Measurements from ENCODE around the gene SLA2.

Gene SLA2

GRCh38 chr20:36607586-36608387 is 38.2 kb downstream of the SLA2 start:
- no peak for DNase-seq

- DNase-seq = no peak
Measured at GRCh38 chr20:36606158-36607066, 39.6 kb downstream of the SLA2 start.

GRCh38 chr20:36605399-36606157 is 40.4 kb downstream of the SLA2 start, which contains the start of gene RAB5IF:
RAB5IF (plus strand) TSS chr20:36605779; CDS start chr20:36605952, 173 bp downstream.
- DNase-seq = peak; percentile 87 to 99 (median 98)

DNA sequence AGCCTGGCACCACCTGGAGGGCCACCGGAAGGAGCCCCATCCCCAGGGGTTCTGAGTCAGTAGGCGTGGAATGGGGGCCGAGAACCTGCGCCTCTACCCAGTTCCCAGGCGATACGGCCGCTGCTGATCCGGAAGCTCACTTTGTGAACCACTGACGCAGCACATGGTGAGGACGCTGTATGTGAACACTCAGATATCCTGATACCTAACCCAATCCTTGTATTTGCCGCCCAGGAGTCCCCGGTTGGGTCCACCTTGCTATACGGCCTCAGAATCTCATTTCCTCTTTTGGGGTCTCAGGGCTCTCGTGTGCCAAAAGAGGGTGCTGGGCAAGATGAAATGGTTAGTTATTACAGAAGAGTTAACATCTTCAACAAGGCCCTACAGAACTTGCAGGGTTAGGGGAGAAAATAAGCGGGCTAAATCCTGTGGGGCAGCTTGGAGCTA is 41.0 kb downstream of the SLA2 start:
- peak in 1 of 14 donors; percentile 60 for DNase-seq

DNA sequence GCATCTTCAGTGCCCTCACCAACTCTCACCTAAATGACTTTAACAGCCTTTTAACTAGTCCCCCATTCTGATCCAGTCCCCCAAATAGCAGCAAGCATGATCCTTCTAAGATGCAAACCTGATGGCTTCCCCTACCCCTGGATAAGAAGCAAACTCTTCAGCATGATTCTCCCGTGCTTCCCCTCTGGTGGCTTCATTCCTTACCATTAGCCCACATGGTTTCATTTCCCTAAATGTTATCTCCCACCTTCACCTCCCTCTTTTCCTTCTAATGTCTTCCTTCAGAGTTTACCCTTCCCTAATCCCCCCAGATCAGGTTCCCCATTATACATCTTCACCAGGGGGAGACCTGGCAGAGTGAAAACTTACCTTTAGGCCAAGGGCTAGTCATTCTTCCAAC is 44.5 kb downstream of the SLA2 start:
- peak in 1 of 14 donors; percentile 2 for DNase-seq

DNA sequence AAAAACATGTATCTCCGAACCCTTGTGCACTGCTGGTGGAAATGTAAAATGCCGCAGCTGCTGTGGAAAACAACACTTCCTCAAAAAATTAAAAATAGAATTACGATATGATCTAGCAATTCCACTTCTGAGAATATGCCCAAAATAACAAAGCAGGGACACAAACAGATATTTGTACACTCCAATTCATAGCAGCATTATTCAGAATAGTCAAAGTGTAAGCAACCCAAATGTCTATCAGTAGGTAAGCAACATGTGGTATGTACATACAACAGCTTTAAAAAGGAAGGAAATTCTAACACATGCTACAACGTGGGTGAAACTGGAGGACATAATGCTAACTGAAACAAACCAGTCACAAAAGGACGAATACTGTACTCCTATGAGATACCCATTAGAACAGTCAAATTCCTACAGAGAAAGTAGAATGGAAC is 46.1 kb downstream of the SLA2 start:
- no peak for DNase-seq

DNA sequence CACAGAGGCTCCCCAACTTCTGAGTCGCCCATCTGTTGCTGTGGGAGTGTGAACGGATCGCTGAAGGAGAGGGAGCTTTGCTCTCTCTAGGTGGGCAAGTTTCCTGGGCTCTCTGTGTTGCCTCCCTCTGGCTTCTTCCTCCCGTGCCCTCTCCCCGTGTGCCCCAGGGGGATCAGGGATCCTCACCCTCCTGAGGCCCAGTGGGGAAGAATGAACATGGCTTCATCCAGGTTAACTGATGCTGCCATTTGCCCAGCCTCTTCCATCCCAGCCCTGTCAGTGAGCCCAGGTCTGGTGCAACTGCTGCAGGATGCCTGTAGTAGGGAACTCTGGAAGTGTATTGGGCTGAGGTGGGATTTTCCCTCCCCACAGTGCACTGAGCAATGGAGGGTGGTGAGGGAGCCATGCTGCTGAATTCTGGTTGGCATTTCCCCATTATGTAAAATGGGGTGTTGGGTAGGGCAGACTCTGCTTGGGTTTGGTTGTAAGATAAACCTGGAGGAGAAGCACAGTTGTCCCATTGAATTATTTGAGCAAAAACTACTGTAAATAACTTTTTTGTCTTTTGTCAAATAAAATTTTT is 52.6 kb downstream of the SLA2 start:
- DNase-seq = no peak

- DNase-seq = peak in 2 of 14 donors; percentile 5 to 8
Measured at GRCh38 chr20:36591854-36592641, 53.9 kb downstream of the SLA2 start.

DNA sequence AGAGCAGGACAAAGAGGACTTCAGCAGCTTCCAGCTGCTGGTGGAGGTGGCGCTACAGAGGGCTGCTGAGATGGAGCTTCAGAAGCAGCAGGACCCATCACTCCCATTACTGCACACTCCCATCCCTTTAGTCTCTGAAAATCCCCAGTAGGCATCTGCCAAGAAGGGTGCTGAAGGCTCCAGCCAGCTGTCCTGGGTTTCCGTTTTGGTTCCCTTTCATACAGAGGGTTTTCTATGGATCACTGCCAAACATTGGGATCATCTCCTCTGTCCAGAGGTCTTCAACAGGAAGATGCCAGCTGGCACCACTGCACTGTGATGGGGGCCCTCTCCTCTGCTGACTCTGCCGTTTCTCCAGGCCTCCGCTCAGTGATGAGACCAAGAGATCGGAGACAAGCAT is 54.7 kb downstream of the SLA2 start:
- no peak for DNase-seq

- no peak for DNase-seq
Measured at GRCh38 chr20:36587388-36588070, 58.5 kb downstream of the SLA2 start.

GRCh38 chr20:36585410-36586125 is 60.4 kb downstream of the SLA2 start:
- no peak for DNase-seq

DNA sequence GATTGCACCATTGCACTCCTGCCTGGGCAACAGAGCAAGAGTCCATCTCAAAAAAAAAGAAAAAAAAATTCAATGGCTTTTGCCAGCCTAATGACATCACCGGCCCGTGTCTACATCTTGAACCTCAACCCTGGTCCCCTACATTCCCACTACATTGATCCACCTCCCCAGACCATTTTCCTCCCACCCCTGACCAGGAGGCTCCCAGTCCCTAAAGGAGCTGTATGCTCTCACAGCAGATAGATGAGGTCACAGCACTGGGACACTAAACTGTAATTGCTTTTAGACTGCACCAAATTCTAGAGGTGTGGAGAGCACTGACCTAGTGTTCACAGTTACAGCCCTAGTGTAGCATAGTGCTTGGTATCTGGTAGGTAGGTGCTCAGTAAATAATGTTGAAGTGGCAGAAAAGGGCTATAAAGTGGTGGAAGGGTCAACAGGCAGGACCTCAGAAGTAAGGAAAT is 61.9 kb downstream of the SLA2 start:
- DNase-seq = no peak

DNA sequence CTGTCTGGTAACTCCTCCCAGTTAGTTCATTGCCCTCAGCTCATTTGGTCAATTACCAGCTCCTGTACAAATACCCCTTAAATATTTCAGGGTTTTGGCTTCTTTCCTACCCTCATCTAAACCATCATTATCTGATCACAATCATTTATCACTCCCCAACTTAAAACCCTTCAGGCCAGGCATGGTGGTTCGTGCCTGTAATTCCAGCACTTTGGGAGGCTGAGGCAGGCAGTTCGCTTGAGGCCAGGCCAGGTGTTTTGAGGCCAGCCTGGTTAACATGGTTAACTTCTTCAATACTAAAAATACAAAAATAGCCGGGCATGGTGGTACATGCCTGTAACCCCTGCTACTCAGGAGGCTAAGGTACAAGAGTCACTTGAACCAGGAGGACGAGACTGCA is 63.2 kb downstream of the SLA2 start:
- no peak for DNase-seq

DNA sequence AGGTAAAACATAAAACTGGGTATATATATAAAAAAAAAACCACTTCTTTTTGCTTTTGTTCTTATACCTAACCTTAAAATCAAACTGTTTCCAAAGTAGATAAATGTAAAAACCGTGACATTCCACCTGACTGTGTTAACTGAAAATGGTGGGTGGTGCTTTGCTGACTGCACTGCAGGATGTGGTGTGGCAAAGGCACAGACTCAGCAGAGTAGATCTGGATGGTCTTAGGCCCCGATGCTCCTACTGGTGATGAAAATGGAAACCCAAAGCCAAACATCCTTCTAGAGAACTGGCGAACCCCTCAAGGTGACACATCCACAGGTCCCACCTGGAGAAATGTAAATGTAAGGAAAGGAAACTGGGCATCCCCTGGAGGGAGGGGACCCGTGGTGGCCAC is 63.7 kb downstream of the SLA2 start:
- no peak for DNase-seq

GRCh38 chr20:36579996-36580545 is 65.9 kb downstream of the SLA2 start:
- DNase-seq = no peak

DNA sequence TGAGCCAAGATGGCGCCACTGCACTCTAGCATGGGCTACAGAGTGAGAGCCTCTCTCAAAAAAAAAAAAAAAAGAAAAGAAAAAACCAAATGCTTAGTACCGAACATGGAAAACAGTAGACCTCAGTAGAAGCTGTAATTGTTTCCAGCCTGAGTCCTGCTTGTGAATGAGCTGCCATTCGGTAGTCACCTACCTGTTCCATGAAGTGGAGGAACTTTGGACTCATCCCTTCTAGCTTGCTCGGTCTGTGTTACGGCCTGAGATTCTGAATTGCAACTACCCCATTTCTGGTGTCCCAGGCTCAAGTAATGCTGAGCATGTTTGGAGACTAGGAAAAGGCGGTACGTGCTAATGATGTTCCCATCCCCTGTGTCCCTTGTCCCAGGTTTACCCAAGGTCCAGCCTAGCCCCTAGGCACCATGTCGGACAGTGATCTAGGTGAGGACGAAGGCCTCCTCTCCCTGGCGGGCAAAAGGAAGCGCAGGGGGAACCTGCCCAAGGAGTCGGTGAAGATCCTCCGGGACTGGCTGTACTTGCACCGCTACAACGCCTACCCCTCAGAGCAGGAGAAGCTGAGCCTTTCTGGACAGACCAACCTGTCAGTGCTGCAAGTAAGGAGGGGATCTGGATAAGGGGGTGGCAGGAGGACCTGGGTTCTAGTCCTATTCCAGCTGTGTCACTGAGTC is 67.5 kb downstream of the SLA2 start:
- no peak for DNase-seq

- DNase-seq = no peak
Measured at GRCh38 chr20:36576081-36576445, 69.9 kb downstream of the SLA2 start.

DNA sequence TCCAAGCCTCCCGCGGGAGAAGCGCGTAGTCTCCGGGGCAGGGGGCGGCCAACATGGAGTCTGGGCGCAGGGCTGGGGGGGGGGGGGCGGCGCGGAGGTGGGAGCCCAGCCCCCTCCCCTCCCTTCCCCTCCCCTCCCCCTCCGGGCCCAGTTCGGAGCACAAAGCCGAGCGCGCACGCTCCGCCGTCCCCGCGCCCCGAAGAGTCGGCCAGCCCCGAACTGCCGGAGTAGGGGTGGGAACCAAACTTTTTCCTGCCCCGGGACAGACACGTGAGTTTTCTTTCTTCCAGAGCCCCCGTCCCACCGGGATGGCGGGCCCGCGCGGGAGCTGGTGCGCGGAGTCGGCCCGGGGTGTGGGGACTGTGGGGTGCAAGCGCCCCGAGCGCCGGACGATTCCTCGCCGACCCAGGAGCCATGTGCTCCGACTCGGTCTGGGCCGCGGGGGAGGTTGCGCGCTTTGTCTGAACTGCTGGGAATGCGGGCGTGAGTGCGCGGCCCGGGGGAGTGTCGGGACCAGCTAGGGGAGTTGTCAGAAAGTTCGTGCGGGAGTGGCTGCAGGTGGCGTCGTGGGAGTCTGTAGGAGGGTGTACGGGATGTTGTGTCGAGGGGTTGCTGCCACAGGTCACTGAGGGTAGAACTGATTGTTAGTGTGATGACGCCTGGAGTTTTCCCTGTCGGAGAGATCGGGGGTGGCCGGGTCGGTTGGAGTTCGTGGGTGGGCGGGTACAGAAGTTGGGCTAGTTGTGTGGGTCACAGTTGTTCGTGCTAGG is 71.4 kb downstream of the SLA2 start:
- DNase-seq = peak in 3 of 14 donors; percentile 18 to 25 (median 21)

Data from C1 segment of cervical spinal cord (tissue), 14 donors.